Astrocyte (in vitro differentiated cells and primary cell): ENCODE measurements around the gene PLAAT5. TPM values are rescaled to one million over a fixed set of nuclear protein-coding genes. Genes with fewer than 3 reads are reported as not detected.

Experiments used
- DNase-seq: peaks from one replicate; pipeline ENCODE4 v3.0.0-alpha.2; 2010; ENCODE audit warnings: low read depth
- FAIRE-seq: peaks from 2 replicates; lab custom pipeline; 2011; peaks lifted over from hg19 to GRCh38; lab: Jason Lieb, UNC
- H2AFZ ChIP-seq: 2 replicates; pipeline ENCODE4 v1.6.0; 2012; ENCODE audit warnings: low read depth, low read length, inconsistent platforms
- H3K27ac ChIP-seq: 2 replicates; pipeline ENCODE4 v1.5.1; 2011; ENCODE audit warnings: low read depth, low read length, inconsistent platforms
- H3K27me3 ChIP-seq: 2 replicates; pipeline ENCODE4 v1.6.0; 2011; ENCODE audit warnings: low read length, inconsistent platforms; ENCODE audit not compliant: insufficient read depth
- H3K36me3 ChIP-seq: 2 replicates; pipeline ENCODE4 v1.5.1; 2011; ENCODE audit warnings: low read length, inconsistent platforms; ENCODE audit not compliant: insufficient read depth
- H3K4me1 ChIP-seq: 2 replicates; pipeline ENCODE4 v1.5.1; 2011; ENCODE audit warnings: low read length, inconsistent platforms; ENCODE audit not compliant: insufficient read depth
- H3K4me2 ChIP-seq: 2 replicates; pipeline ENCODE4 v1.6.0; 2012; ENCODE audit warnings: low read length, inconsistent platforms
- H3K4me3 ChIP-seq: 2 replicates; pipeline ENCODE4 v1.5.1; 2011; ENCODE audit warnings: low read depth, mild to moderate bottlenecking, low read length, inconsistent platforms; ENCODE audit not compliant: insufficient read depth
- H3K79me2 ChIP-seq: 2 replicates; pipeline ENCODE4 v1.6.0; 2012; ENCODE audit warnings: mild to moderate bottlenecking, low read length, inconsistent platforms; ENCODE audit not compliant: insufficient read depth
- H3K9ac ChIP-seq: 2 replicates; pipeline ENCODE4 v1.6.0; 2012; ENCODE audit warnings: mild to moderate bottlenecking, low read length, inconsistent platforms
- H3K9me3 ChIP-seq: 2 replicates; pipeline ENCODE4 v1.5.1; 2012; ENCODE audit warnings: low read depth, mild to moderate bottlenecking, low read length, inconsistent platforms; ENCODE audit not compliant: insufficient read depth
- H4K20me1 ChIP-seq: 2 replicates; pipeline ENCODE4 v1.6.0; 2012; ENCODE audit warnings: low read length, inconsistent platforms; ENCODE audit not compliant: insufficient read depth
- H3K27ac Mint-ChIP-seq: one replicate; pipeline ENCODE4 v1.8.0; 2021; ENCODE audit warnings: mild to moderate bottlenecking, mixed read lengths; ENCODE audit not compliant: unreplicated experiment
- H3K27me3 Mint-ChIP-seq: one replicate; pipeline ENCODE4 v1.8.0; 2021; ENCODE audit warnings: low read depth, mixed read lengths; ENCODE audit not compliant: unreplicated experiment
- H3K36me3 Mint-ChIP-seq: one replicate; pipeline ENCODE4 v1.8.0; 2021; ENCODE audit warnings: low read depth, mixed read lengths; ENCODE audit not compliant: unreplicated experiment
- H3K4me1 Mint-ChIP-seq: one replicate; pipeline ENCODE4 v1.8.0; 2021; ENCODE audit warnings: low read depth, mixed read lengths; ENCODE audit not compliant: unreplicated experiment
- H3K4me3 Mint-ChIP-seq: one replicate; pipeline ENCODE4 v1.8.0; 2021; ENCODE audit warnings: mild to moderate bottlenecking, moderate library complexity, mixed read lengths; ENCODE audit not compliant: unreplicated experiment
- H3K9me3 Mint-ChIP-seq: one replicate; pipeline ENCODE4 v1.8.0; 2021; ENCODE audit warnings: mild to moderate bottlenecking, mixed read lengths; ENCODE audit not compliant: unreplicated experiment
- EZH2 ChIP-seq: IDR thresholded peaks from 2 replicates; pipeline ENCODE4 v1.6.1; 2012; ENCODE audit warnings: mild to moderate bottlenecking, low read length, inconsistent platforms; ENCODE audit not compliant: insufficient read depth
- total RNA-seq: library from RNA; stranded (reverse); gene quantifications from 2 replicates; pipeline ENCODE4 v1.2.1, GENCODE V29; 2021
- TF ChIP-seq, protein P1 (sequence below): IDR thresholded peaks from 2 replicates; pipeline ENCODE4 v1.5.1; 2011; ENCODE audit warnings: low read depth, mild to moderate bottlenecking, inconsistent platforms, low read length, moderate library complexity; ENCODE audit not compliant: insufficient read depth

The PLAAT5 gene
- total RNA-seq, 1 donor from 2014 or later: 0.36 TPM

DNA sequence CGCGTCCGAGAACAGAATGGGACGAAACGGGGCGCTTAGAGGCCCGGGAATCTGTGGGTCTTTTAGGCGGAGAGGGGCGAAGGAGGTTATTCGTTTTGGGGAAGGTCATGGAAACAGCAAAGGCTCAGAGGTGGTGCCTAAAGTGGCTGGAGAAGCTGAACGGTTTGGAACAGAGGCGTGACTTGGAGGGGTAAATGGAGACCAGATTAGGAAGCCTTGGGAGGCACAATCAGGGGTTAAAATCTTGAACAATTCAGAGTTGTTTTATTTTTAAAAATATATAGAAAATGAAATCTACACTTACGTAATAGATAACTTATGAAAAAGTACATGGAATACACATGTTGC lies 247 bp upstream of the PLAAT5 start:
- H3K27me3 ChIP-seq: peaks cover 40% of the 10 kb centered on the region

DNA sequence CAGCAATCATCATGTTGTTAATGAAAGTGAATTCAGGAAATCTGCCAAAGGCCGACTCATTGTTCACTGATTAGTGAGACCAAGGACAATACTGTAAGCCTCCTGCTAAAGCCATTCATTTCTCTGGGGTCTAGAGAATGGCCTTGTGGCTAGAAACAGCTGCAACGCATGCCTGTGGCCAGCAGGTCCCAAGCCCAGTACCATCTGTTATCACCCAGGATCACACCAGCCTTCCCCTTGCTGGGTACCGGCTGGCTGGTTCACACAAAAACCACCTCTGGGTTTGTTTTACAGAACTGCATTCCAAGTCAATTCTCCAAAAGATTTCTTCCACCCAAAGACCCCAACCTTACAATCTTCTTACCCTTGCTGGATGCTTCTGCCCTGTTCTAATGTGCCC lies 1.1 kb downstream of the PLAAT5 start:
- Mint-ChIP-seq H3K4me3 (peak overlapping the region; percentile 61), H3K27ac (no peak overlapping the region), H3K36me3 (no peaks in the 10 kb centered on the region), H3K9me3 (peaks cover 7% of the 10 kb centered on the region), H3K27me3 (peaks cover 2% of the 10 kb centered on the region), H3K4me1 (peaks cover 24% of the 10 kb centered on the region)
- H3K27me3 ChIP-seq: peaks cover 36% of the 10 kb centered on the region
- no peak for TF ChIP-seq EZH2
- TF ChIP-seq, protein P1, sequence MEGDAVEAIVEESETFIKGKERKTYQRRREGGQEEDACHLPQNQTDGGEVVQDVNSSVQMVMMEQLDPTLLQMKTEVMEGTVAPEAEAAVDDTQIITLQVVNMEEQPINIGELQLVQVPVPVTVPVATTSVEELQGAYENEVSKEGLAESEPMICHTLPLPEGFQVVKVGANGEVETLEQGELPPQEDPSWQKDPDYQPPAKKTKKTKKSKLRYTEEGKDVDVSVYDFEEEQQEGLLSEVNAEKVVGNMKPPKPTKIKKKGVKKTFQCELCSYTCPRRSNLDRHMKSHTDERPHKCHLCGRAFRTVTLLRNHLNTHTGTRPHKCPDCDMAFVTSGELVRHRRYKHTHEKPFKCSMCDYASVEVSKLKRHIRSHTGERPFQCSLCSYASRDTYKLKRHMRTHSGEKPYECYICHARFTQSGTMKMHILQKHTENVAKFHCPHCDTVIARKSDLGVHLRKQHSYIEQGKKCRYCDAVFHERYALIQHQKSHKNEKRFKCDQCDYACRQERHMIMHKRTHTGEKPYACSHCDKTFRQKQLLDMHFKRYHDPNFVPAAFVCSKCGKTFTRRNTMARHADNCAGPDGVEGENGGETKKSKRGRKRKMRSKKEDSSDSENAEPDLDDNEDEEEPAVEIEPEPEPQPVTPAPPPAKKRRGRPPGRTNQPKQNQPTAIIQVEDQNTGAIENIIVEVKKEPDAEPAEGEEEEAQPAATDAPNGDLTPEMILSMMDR: no peak
- no peaks in the 10 kb centered on the region for H3K79me2 ChIP-seq
- H3K9me3 ChIP-seq: peaks cover 7% of the 10 kb centered on the region
- no peaks in the 10 kb centered on the region for H3K36me3 ChIP-seq
- H3K9ac ChIP-seq: no peak overlapping the region
- H3K4me2 ChIP-seq: peak overlapping the region; percentile 86
- FAIRE-seq (no peak), DNase-seq (peak; percentile 86)
- no peaks in the 10 kb centered on the region for H4K20me1 ChIP-seq
- H2AFZ ChIP-seq: no peak overlapping the region
- no peak overlapping the region for H3K4me3 ChIP-seq
- peak overlapping the region; percentile 2 for H3K27ac ChIP-seq
- peaks cover 17% of the 10 kb centered on the region for H3K4me1 ChIP-seq

More for the DNA sequence above, 247 bp upstream of the PLAAT5 start:
- Histone ChIP-seq H3K4me3 (peak overlapping the region; percentile 46), H3K9ac (peak overlapping the region; percentile 29), H3K79me2 (no peaks in the 10 kb centered on the region), H3K4me2 (peak overlapping the region; percentile 86), H3K27ac (no peak overlapping the region), H3K4me1 (peaks cover 17% of the 10 kb centered on the region), H3K36me3 (no peaks in the 10 kb centered on the region), H2AFZ (peak overlapping the region; percentile 58), H4K20me1 (no peaks in the 10 kb centered on the region), H3K9me3 (peaks cover 3% of the 10 kb centered on the region)
- H3K27ac Mint-ChIP-seq: no peak overlapping the region
- DNase-seq: no peak
- TF ChIP-seq, protein P1: no peak
- TF ChIP-seq EZH2: no peak
- no peak for FAIRE-seq
- H3K4me1 Mint-ChIP-seq: peaks cover 24% of the 10 kb centered on the region
- peak overlapping the region; percentile 84 for H3K4me3 Mint-ChIP-seq
- peaks cover 2% of the 10 kb centered on the region for H3K27me3 Mint-ChIP-seq
- H3K36me3 Mint-ChIP-seq: no peaks in the 10 kb centered on the region
- peaks cover 8% of the 10 kb centered on the region for H3K9me3 Mint-ChIP-seq

DNA sequence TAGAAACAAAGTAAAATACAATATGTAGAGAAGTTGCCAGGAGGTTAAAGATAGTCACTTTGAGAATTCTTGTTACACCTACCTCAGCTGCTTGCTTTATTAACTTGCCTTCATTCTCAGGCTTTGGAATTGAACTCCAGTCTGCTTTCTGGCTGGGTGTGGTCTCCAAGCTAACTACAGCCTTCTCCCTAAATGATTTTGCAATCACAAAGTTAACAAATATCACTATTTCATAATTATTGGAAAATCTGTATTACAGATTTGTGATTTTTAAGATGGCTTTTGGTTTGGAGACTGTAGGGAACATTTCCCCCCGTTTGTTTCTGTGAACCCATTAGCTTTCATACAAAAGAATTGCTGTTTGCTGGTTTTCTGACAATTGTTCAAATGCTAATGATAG lies 2.2 kb downstream of the PLAAT5 start:
- DNase-seq (no peak), FAIRE-seq (no peak)
- H3K9me3 Mint-ChIP-seq: peaks cover 10% of the 10 kb centered on the region
- peaks cover 2% of the 10 kb centered on the region for H3K27me3 Mint-ChIP-seq
- Histone ChIP-seq H3K27ac (no peak overlapping the region), H3K4me1 (peaks cover 17% of the 10 kb centered on the region), H4K20me1 (no peaks in the 10 kb centered on the region), H3K4me2 (no peak overlapping the region), H3K36me3 (no peaks in the 10 kb centered on the region), H3K9ac (no peak overlapping the region), H2AFZ (no peak overlapping the region), H3K4me3 (no peak overlapping the region), H3K9me3 (peaks cover 7% of the 10 kb centered on the region), H3K79me2 (no peaks in the 10 kb centered on the region), H3K27me3 (peaks cover 36% of the 10 kb centered on the region)
- H3K27ac Mint-ChIP-seq: no peak overlapping the region
- H3K36me3 Mint-ChIP-seq: no peaks in the 10 kb centered on the region
- TF ChIP-seq, protein P1: no peak
- TF ChIP-seq EZH2: no peak
- H3K4me1 Mint-ChIP-seq: peaks cover 24% of the 10 kb centered on the region
- no peak overlapping the region for H3K4me3 Mint-ChIP-seq
